HTERT RPE-1 (cell line): ENCODE results near the gene MAST1.
"Not testable (repeated sequence)": the region's sequence is repeated elsewhere in the genome, so short reads cannot be mapped to it uniquely, and the experiment has no call there.

ENCODE experiments used
- in situ Hi-C: fragments of 300-500 bp; cut with MboI; formaldehyde crosslinking; loops from 4 replicates; pipeline ENCODE4 v1.14.3; 2020; ENCODE audit warnings: low sequenced_read_pairs

MAST1 gene

GRCh38 chr19:12800923-12801465 is 37.3 kb upstream of the MAST1 start:
- in situ Hi-C loops: no loop called here

- in situ Hi-C loops: no loop called here
Observed at GRCh38 chr19:12801466-12802266, 36.6 kb upstream of the MAST1 start, which contains the start of the genes PRDX2 and THSD8. Gene PRDX2 (minus strand): TSS chr19:12801800. CDS start chr19:12801261, 539 bp downstream. Gene THSD8 (plus strand): TSS chr19:12802069. CDS start chr19:12802072, 3 bp downstream.

- in situ Hi-C loops: no loop called here
Observed at GRCh38 chr19:12802267-12803106, 35.8 kb upstream of the MAST1 start.

- in situ Hi-C loops: no loop called here
Observed at GRCh38 chr19:12804051-12804450, 34.3 kb upstream of the MAST1 start.

GRCh38 chr19:12806242-12807081 is 31.9 kb upstream of the MAST1 start, which contains the start of gene RNASEH2A:
Gene RNASEH2A (plus strand): TSS chr19:12806584. CDS start chr19:12806674, 90 bp downstream.
- in situ Hi-C loops: no loop called here

- in situ Hi-C loops: no loop called here
Observed at GRCh38 chr19:12815088-12815487, 23.2 kb upstream of the MAST1 start.

GRCh38 chr19:12817188-12817587 is 21.1 kb upstream of the MAST1 start:
- in situ Hi-C loops: not testable (repeated sequence)

- in situ Hi-C loops: not testable (repeated sequence)
Observed at GRCh38 chr19:12817810-12818209, 20.5 kb upstream of the MAST1 start.

- in situ Hi-C loops: no loop called here
Observed at GRCh38 chr19:12821761-12822160, 16.6 kb upstream of the MAST1 start.

GRCh38 chr19:12825254-12826131 is 12.8 kb upstream of the MAST1 start:
- in situ Hi-C loops: no loop called here

GRCh38 chr19:12828494-12828893 is 9.8 kb upstream of the MAST1 start:
- in situ Hi-C loops: no loop called here

GRCh38 chr19:12833418-12833737 is 4.9 kb upstream of the MAST1 start:
- in situ Hi-C loops: no loop called here

GRCh38 chr19:12833738-12834565 is 4.4 kb upstream of the MAST1 start:
- in situ Hi-C loops: no loop called here

GRCh38 chr19:12834566-12834943 is 3.8 kb upstream of the MAST1 start, which contains the start of gene RTBDN:
Gene RTBDN (minus strand): TSS chr19:12834579. CDS start chr19:12829979, 4,600 bp downstream.
- in situ Hi-C loops: no loop called here

- in situ Hi-C loops: no loop called here
Observed at GRCh38 chr19:12834976-12835757, 3.1 kb upstream of the MAST1 start.

GRCh38 chr19:12836529-12836863 is 1.8 kb upstream of the MAST1 start:
- in situ Hi-C loops: no loop called here

- in situ Hi-C loops: no loop called here
Observed at GRCh38 chr19:12837225-12837624, 1.1 kb upstream of the MAST1 start.
